CD4-positive, alpha-beta T cell treated with Interleukin-21 for 1 hour (primary cell): ENCODE measurements around the gene ESYT2.
"Not testable (repeated sequence)": the region's sequence is repeated elsewhere in the genome, so short reads cannot be mapped to it uniquely, and the experiment has no call there.

Experiments used
- DNase-seq: peaks from one replicate; pipeline ENCODE4 v3.0.0-alpha.2; 2020

ESYT2 gene

GRCh38 chr7:158723266-158723665 lies 106.0 kb downstream of the ESYT2 start:
- no peak for DNase-seq

DNA sequence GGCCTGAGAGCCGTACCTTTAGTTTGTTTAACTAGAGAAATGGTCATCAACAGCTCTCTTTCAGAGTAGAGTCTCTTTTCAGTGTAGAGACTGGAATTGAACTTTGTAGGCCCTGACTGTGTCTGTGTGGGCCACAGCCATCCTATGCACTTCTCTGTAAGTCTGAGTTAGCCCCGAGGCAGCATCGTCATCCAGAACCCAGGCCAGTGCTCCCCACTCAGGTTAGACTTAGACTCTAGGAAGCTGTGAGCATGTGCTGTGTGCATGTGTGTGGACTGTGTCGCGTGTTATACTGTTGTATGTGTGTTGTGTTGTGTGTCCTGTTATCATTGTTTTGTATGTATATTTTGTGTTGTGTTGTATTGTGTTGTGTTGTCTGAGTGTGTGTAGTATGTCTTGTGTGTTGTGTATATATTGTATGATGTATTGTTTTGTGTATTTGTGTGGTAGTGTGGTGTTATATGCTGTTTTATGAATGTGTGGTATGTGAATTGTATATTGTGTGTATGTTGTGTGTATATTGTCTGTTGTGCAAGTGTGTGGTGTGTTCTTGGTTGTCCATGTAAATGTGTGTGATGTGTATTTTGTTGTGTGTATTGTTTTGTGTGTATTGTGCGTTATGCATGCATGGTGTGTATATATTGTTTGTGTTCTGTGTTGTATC lies 106.6 kb downstream of the ESYT2 start:
- DNase-seq: no peak

DNA sequence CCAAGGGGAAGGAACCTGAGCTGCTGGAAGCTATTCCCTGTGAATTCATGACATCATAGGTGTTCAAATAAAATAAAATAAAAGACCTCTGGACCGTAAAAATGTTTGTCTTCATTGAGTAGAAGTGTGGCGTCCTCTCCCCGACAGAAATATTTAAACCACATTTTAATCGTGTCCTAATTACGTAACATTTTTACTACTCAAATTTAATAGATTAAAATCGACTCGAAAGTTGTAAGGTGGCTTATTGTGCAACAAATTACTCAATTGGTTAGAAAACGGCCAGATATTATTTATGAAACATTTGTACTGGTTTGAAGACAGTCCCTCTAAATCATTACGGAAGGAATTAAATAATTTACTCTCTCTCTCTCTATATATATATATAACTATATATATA lies 109.2 kb downstream of the ESYT2 start:
- DNase-seq: no peak

DNA sequence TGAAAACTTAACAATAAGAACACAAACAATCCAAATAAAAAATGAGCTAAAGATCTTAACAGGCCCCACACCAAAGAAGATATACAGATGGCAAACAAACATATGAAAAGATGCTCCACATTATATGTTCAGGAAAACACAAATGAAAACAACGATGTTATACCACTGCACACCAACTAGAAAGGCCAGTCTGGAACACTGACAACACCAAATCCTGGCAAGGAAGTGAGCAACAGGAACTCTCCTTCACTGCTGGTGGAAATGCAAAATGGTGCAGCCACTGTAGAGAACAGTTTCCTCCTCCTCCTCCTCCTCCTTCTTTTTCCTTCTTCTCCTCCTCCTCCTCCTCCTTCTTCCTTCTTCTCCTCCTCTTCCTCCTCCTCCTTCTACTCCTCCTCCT lies 112.5 kb downstream of the ESYT2 start:
- no peak for DNase-seq

DNA sequence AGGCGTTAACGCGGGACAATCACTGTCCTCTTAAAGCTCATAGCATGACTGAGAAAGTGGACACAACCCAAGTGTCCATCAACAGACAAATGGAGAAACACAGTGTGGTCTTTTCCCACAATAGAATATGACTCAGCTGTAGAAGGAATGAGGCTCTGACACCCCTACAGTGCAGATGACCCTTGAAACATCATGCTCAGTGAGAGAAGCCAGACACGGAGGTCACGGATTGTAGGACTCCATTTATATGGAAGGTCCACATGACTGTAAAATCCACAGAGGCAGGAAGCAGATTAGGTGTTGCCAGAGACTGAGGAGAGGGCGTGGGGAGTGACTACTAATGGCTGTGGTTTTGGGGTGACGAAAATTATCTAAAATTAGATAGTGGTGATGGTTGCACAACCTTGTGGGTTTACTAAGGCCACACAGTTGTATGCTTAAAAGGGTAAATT lies 118.6 kb downstream of the ESYT2 start:
- DNase-seq: peak; percentile 45

GRCh38 chr7:158707610-158708009 lies 121.7 kb downstream of the ESYT2 start:
- DNase-seq: no peak

DNA sequence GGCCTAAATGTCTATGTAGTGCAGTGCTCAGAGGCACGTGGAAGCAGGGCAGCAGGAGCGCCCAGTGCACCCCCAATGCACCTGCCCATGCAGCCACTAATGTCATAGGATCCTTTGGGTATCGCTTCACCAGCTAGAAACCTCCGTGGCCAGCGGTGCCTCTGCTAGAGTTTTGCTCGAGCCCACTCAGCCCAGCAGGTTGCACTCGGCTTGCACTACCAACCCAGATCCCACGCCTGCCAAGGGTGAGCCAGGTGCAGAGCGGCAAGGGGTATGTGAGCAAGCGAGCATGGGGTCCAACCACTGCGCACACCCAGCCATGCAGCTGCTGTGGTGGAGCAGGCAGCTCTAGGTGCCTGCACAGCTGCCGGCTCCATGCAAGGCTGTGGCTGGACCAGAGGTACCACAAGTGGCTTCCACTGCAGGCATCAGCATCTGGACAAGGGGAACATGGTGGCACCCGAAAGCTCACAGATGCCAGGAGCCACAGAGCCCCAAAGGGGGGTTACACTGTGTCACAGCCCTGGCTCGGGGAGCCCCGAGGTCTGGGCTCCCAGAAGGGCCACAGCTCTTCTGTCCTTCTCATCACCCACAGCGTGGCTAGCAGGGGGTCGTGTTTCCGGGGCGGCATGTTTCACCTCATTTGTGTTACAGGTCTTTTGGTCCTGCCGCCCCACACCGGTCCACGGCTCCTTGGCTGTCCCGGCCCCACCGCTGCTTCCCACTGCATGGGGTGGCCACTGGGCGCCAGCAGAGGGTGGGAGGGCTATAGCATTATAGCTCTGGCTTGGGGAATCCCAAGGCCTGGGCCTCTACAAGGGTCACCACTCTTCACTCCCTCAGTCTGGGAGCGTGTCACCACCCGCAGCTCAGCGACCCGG lies 122.4 kb downstream of the ESYT2 start:
- no peak for DNase-seq

DNA sequence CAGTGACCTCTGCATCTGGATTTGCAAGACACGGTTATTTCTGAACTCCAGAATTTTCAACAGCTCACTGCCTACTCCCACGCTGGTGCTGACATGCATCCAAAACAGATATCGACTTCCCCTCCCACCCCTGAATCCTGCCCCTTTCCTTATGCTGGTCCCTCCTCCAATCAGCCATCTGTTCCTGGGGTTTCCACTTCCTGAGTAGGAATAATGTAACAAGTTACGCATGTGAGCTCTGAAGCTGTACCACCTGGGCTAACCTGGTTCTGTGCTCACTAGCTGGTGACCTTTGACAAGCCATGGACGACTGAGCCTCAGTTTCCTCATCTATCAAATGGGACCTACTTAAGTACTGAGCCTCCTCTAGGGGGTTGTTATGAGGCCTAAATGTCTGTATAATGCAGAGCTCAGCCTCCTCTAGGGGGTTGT lies 123.0 kb downstream of the ESYT2 start:
- no peak for DNase-seq

GRCh38 chr7:158705234-158705850 lies 124.0 kb downstream of the ESYT2 start:
- no peak for DNase-seq

- DNase-seq: peak; percentile 97
Observed at GRCh38 chr7:158704524-158705233, 124.6 kb downstream of the ESYT2 start, which contains the start of gene NCAPG2. Gene NCAPG2, minus strand, starts transcription at chr7:158704804. Its CDS starts 2,905 bp downstream, at chr7:158701899.

DNA sequence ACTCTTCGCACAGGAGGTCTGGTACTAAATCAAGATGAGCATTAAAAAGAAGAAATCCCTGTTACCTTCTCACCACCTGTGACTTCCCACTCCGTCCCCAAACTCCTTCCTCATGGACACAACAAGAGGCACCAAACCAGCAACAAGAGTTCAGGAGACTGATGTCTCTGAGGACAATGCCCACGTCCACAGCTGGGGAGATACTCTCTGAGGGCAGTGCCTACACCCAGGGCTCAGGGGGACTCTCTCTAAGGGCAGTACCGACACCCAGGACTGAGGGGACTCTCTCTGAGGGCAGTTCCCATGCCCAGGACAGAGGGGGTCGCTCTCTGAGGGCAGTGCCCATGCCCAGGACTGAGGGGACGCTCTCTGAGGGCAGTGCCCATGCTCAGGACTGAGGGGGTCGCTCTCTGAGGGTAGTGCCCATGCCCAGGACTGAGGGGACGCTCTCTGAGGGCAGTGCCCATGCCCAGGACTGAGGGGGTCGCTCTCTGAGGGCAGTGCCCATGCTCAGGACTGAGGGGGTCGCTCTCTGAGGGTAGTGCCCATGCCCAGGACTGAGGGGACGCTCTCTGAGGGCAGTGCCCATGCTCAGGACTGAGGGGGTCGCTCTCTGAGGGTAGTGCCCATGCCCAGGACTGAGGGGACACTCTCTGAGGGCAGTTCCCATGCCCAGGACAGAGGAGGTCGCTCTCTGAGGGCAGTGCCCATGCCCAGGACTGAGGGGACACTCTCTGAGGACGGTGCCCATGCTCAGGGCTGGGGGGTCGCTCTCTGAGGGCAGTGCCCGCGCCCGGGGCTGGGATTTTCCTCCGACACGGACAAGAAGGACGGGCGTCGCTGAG lies 125.4 kb downstream of the ESYT2 start:
- not testable (repeated sequence) for DNase-seq

- DNase-seq: no peak
Observed at GRCh38 chr7:158702944-158703343, 126.4 kb downstream of the ESYT2 start.

DNA sequence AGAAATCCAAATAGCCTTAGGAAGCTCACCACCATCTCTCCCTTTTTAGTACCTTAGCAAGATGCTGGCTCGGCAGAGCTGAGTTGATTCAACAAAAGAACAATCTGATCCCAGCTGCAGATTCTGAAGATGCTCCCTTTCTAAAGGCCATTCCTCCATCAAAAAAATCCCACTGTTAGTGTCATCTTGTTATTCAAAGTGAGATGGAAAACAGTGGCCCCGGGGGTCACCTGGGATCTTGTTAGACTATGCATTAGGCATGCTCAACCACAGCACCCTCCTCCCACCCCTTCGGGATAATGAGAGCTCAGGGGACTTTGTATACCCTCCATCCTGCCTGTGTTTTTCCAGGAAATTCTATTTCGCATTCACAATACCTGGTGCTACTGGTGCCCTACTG lies 127.1 kb downstream of the ESYT2 start:
- no peak for DNase-seq

DNA sequence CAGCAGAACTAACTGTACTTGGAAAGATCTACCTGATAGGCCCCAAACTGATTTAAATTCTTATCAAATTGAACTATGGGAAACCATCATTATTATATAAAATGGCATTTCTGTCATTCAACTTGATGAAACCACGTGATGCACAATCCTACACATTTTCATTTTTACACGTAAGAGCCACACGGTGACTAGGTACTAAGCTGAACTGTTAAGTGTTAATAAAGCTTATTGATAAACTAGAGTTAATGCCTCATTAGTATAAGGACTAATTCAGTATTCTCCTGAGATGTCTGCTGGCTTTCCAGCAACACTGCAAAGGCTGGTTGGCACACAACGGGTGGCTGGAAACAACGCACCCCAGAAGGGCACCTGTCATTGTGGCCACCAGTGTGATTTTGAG lies 129.3 kb downstream of the ESYT2 start:
- no peak for DNase-seq

GRCh38 chr7:158699341-158699740 lies 130.0 kb downstream of the ESYT2 start:
- DNase-seq: no peak

GRCh38 chr7:158698657-158699195 lies 130.6 kb downstream of the ESYT2 start:
- no peak for DNase-seq

DNA sequence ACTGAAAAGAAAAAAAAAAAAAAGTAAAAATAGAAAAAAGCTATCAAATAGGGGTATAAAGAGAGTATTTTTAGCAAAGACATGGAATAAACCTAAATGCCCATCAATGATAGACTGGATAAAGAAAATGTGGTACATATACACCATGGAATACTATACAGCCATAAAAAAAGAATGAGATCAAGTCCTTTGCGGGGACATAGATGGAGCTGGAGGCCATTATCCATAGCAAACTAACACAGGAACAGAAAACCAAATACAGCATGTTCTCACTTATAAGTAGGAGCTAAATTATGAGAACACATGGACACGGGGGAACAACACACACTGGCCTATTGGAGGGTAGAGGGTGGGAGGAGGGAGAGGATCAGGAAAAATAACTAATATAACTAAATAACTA lies 131.7 kb downstream of the ESYT2 start:
- not testable (repeated sequence) for DNase-seq

GRCh38 chr7:158695726-158696452 lies 133.4 kb downstream of the ESYT2 start:
- DNase-seq: peak; percentile 74

DNA sequence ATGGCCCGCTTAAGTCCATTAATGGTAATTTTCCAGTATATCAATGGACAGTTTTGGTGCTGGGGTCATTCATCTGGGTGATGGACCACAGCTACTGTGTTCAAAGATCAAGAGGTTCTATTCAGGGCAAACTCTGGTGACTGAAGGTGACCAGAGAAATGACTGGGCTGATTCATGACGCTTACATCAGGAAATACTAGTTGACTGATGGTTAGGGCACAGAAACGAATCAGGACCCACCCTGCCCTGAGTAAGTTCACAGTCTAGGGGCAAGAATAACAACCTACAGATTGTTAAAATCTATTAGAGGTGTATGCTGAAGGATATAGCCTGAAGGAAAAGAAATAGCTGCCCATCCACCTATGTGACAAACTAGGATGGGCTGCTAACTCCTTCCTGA lies 134.3 kb downstream of the ESYT2 start:
- DNase-seq: no peak

GRCh38 chr7:158694650-158695049 lies 134.7 kb downstream of the ESYT2 start:
- no peak for DNase-seq

DNA sequence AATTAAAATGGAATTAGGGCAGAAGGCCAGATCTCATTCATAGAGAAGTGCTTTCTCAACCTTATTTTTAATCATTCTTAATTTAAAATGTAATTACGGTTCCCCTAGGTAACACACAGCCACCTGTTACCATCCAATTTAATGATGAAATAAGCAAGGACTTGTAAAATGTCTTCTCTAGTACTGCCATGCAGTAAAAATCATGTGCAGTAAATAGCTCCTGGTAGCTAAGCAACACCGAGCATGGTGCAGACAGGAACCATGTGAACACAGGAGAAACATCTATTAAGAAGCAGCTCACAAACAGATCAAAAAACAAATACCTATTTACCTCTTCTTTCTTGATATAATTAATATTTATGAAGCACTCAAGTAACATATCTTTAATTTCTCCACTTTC lies 139.8 kb downstream of the ESYT2 start:
- DNase-seq: no peak
